ENCODE measurements around the gene SPHKAP. TPM values are rescaled to one million over a fixed set of nuclear protein-coding genes. Genes with fewer than 3 reads are reported as not detected.

SPHKAP gene
- total RNA-seq, 1 experiment from 2014 or later: 0.10 TPM

DNA sequence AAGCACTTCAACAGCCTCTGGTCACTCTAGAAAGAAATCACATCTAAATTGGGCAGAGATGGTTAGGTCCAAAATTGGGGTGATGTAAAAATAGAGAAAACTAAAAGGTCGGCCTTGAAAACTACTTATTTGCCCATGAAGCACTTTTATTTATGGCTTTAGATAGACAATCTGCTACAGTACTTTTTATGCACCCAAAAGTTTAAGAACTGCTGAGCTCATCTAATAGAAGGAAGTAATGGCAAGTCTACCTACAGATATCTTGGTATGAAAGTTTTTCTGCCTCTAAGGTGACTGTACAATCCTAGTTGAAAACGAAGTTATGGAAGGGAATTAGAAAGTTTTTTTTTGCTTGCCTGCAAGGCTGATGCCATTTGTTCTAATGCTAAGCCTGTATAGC lies 46.2 kb downstream of the SPHKAP start:
- DNase-seq: no peak
- H3K36me3 ChIP-seq (replicated peaks; ENCODE audit: control insufficient read depth, insufficient read depth, low read length): no peaks in the 10 kb centered on the region
- no peaks in the 10 kb centered on the region for H3K27me3 ChIP-seq (ENCODE audit: control insufficient read depth, insufficient read depth, low read length)
- H3K4me3 ChIP-seq (ENCODE audit: insufficient read depth, low read depth, low read length): no peak overlapping the region

DNA sequence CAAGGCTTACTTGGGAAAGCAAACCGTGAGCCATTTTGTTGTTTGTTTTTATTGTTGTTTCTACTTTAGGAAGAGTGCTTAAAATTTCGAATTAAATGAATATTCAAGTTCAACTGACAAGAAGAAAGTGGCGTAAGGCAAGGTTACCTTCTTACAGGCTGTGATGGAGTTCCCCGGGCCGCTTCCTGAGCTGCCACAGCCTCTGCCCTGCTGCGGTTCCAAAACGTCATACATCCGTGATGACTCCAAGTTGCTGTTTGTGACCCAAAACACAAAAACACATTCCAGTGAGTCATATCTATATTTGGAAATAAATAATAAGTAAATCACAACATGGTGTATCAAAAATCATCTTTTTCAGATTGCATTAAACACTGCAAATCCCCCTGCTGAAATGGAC lies 49.7 kb downstream of the SPHKAP start:
- no peak overlapping the region for H3K4me3 ChIP-seq (ENCODE audit: insufficient read depth, low read depth, low read length)
- H3K36me3 ChIP-seq (replicated peaks; ENCODE audit: control insufficient read depth, insufficient read depth, low read length): no peaks in the 10 kb centered on the region
- no peak for DNase-seq
- no peaks in the 10 kb centered on the region for H3K27me3 ChIP-seq (ENCODE audit: control insufficient read depth, insufficient read depth, low read length)

DNA sequence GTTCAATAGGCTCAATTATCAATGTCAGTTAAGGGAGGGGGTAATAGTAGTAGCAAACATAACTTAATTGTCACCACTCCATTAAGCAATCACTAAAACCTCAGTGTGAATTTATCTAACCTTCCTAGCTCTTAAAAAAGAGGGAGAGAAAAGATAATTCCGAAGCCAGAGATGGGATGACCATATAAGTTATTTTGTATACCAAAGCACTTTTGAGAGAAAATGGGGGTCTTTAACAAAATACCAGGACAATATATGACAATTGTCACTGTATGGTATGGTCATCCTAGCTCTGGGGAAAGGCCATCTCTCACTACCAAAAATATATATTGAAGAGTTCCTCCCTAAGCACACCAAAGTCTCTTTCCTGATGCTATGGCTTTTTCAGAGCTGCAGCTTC lies 55.1 kb downstream of the SPHKAP start:
- no peak for DNase-seq
- H3K36me3 ChIP-seq (replicated peaks; ENCODE audit: control insufficient read depth, insufficient read depth, low read length): no peaks in the 10 kb centered on the region
- no peaks in the 10 kb centered on the region for H3K27me3 ChIP-seq (ENCODE audit: control insufficient read depth, insufficient read depth, low read length)
- no peak overlapping the region for H3K4me3 ChIP-seq (ENCODE audit: insufficient read depth, low read depth, low read length)

DNA sequence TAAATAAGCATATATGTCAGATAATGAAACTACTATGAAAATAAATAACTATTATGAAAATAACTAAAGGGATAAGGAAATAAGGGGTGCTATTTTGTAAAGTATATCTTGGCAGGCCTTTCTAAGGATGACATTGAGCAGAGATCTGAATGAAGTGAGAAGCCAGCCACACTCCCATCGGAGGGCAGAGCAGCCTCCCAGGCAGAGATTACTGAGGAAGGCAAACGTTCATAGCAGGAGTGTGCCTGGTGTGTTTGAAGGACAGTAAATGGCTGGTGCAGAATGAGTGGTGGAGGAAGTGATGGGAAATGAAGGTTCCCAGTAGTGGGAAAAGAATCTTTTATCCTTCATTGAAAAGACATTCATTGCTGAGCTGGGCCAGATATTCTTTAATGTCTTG lies 62.5 kb downstream of the SPHKAP start:
- Histone ChIP-seq H3K27me3 (ENCODE audit: control insufficient read depth, insufficient read depth, low read length) (no peaks in the 10 kb centered on the region), H3K4me3 (ENCODE audit: insufficient read depth, low read depth, low read length) (no peak overlapping the region), H3K36me3 (replicated peaks; ENCODE audit: control insufficient read depth, insufficient read depth, low read length) (no peaks in the 10 kb centered on the region)
- DNase-seq: no peak

DNA sequence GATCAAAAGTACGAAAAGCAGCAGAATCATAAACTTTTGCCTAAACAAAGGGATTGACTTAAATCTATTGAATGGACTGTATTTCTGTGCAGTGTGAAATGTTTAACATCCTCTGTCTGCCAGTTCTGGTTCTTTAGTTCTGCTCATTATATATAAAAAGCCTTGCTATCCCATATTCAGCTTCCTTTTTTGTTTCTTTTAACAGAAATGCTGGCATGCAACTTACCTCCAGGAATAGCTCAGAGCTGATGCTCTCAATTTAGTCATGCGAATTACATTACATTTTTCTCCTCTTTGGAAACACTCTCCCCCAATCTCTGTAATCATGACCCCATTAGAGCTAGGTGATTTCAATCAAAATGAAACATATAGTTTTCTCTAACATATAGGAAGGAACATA lies 73.6 kb downstream of the SPHKAP start:
- H3K4me3 ChIP-seq (ENCODE audit: insufficient read depth, low read depth, low read length): no peak overlapping the region
- H3K36me3 ChIP-seq (replicated peaks; ENCODE audit: control insufficient read depth, insufficient read depth, low read length): no peaks in the 10 kb centered on the region
- DNase-seq: no peak
- H3K27me3 ChIP-seq (ENCODE audit: control insufficient read depth, insufficient read depth, low read length): no peaks in the 10 kb centered on the region

DNA sequence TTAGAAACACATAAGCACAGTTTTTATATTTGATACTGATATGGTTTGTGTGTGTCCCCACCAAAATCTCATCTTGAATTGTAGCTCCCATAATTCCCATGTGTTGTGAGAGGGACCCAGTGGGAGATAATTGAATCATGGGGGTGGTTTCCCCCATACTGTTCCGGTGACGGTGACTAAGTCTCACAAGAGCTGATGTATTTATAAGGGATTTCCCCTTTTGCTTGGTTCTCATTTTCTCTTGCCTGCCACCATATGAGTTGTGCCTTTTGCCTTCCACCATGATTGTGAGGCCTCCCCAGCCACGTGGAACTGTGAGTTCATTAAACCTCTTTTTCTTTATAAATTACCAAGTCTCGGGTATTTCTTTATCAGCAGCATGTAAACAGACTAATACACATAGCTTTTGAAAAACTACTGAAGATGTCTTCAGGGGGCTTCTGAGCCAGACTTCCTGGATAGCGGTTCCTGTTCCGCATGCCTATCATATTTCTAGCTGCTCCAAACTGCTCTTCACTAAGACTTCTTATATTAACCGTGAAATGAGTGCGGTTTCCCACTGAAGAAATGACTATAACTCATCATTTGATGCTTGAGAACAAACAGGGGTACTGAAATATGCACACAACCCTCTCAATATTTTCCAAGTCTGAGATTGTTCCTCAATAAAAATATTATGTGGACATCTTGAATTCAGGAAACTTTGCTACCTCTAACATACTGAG lies 75.8 kb downstream of the SPHKAP start:
- DNase-seq: no peak
- Histone ChIP-seq H3K36me3 (replicated peaks; ENCODE audit: control insufficient read depth, insufficient read depth, low read length) (no peaks in the 10 kb centered on the region), H3K27me3 (ENCODE audit: control insufficient read depth, insufficient read depth, low read length) (no peaks in the 10 kb centered on the region), H3K4me3 (ENCODE audit: insufficient read depth, low read depth, low read length) (no peak overlapping the region)

DNA sequence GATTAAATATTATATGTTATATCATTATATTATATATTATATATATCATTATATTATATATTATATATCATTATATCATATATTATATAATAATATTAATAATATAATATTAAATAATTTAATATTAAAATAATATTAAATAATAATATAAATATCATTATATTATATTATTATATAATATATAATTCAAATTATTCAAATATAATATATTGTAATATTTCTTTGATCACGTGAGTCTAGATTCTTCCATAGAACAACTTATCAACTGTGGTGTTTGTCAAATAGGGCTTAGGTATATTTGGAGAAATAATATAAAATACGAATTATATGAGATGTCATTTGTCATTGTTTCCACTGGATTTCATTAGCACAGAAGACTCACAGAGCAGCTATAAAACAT lies 77.3 kb downstream of the SPHKAP start:
- DNase-seq: no peak
- no peak overlapping the region for H3K4me3 ChIP-seq (ENCODE audit: insufficient read depth, low read depth, low read length)
- H3K36me3 ChIP-seq (replicated peaks; ENCODE audit: control insufficient read depth, insufficient read depth, low read length): no peaks in the 10 kb centered on the region
- no peaks in the 10 kb centered on the region for H3K27me3 ChIP-seq (ENCODE audit: control insufficient read depth, insufficient read depth, low read length)

DNA sequence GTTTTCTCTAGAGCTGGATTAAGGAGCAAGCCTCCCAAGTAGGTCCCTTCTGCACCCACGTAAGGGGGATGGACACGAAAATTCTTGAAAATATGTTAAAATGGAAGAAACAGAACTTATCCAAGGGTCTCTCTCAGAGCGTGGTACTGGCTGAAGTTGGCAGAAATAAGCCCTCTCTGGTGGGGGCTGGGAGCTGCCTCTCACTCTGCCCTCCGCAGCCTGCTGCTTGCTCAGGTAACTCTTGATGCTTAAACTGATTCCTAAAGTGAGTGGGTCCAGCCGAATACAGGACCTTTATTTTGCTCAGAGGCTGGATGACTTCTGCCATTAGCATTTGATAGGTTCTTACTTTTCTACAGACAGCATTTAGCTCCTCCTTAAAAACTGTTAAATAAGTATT lies 78.1 kb downstream of the SPHKAP start:
- DNase-seq: peak; percentile 2
- Histone ChIP-seq H3K4me3 (ENCODE audit: insufficient read depth, low read depth, low read length) (no peak overlapping the region), H3K36me3 (replicated peaks; ENCODE audit: control insufficient read depth, insufficient read depth, low read length) (no peaks in the 10 kb centered on the region), H3K27me3 (ENCODE audit: control insufficient read depth, insufficient read depth, low read length) (no peaks in the 10 kb centered on the region)

DNA sequence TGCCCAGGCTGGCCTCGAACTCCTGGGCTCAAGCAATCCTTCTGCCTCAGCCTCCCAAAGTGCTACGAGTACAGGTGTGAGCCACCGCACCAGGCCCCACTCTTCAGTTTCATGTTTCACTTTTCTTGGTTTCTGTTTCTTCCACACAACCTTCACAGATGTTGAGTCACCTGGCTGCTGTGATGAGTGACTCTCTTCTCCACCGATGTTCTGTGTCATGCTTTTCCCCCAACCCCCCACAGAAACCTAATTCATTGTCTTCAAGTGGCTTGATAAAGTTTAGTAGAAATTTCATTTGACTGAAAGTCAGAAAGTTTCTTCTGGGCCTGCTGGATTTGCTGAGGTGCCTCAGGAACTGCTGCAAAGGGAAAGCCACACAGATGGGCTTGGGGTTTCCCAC lies 78.5 kb downstream of the SPHKAP start:
- H3K4me3 ChIP-seq (ENCODE audit: insufficient read depth, low read depth, low read length): no peak overlapping the region
- H3K27me3 ChIP-seq (ENCODE audit: control insufficient read depth, insufficient read depth, low read length): no peaks in the 10 kb centered on the region
- no peak for DNase-seq
- H3K36me3 ChIP-seq (replicated peaks; ENCODE audit: control insufficient read depth, insufficient read depth, low read length): no peaks in the 10 kb centered on the region

DNA sequence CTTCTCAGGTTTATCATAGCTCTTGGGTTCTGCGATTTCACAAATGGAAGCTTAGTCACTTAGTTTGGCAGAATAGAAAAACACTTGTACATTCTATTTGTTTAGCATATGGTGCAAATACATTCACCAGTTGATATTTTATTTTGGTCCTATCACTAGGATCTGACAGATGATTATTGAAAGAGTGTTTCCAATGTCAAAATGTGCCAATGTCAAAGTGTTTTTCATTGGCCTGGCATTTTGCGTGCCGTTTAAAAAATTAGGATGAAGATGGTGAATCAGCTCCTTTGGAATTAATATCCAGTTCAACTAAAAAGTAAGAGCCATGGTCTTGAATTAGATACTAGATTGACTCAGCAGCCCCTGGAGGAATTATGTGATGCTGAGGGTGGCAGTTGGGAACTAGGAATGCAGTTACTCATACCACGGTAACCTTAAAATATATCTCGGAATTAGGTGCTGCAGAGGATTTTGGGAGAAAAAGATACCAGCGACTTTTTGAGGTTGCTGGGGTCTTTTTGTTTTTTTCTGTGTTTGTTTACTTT lies 87.0 kb downstream of the SPHKAP start:
- Histone ChIP-seq H3K4me3 (ENCODE audit: insufficient read depth, low read depth, low read length) (no peak overlapping the region), H3K27me3 (ENCODE audit: control insufficient read depth, insufficient read depth, low read length) (no peaks in the 10 kb centered on the region), H3K36me3 (replicated peaks; ENCODE audit: control insufficient read depth, insufficient read depth, low read length) (no peaks in the 10 kb centered on the region)
- no peak for DNase-seq

DNA sequence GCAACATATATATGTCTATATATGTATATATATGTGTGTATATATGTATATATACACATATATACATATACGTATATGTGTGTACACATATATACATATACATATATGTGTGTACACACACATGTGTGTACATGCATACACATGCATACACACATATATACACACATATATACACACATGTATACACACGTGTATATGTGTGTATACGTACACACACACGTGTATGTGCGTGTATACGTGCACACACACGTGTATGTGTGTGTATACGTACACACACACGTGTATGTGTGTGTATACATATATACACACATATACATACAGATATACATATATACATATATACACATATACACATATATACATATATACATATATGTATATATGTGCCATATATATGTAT lies 89.4 kb downstream of the SPHKAP start:
- DNase-seq: no peak
- Histone ChIP-seq H3K36me3 (replicated peaks; ENCODE audit: control insufficient read depth, insufficient read depth, low read length) (no peaks in the 10 kb centered on the region), H3K4me3 (ENCODE audit: insufficient read depth, low read depth, low read length) (no peak overlapping the region), H3K27me3 (ENCODE audit: control insufficient read depth, insufficient read depth, low read length) (no peaks in the 10 kb centered on the region)

DNA sequence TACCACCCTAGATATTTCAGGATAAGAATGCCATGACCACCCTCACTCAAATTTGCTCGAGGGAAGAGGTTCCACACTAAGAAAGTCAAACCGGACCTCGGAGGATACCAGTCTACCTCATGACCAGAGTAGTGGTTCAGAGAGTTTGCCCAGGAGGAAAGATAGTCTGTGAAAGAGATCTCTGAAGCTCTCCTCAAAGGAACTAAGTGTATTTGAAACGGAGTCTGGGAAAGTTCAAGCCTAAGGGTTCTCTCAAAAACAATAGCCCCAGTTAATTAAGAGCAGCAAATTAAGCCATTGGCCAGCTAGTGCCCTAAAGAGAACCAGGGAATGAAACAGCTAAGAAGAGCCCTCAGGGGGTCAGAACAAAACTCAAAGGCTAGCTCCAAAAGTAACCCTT lies 94.9 kb downstream of the SPHKAP start:
- H3K36me3 ChIP-seq (replicated peaks; ENCODE audit: control insufficient read depth, insufficient read depth, low read length): no peaks in the 10 kb centered on the region
- no peak overlapping the region for H3K4me3 ChIP-seq (ENCODE audit: insufficient read depth, low read depth, low read length)
- H3K27me3 ChIP-seq (ENCODE audit: control insufficient read depth, insufficient read depth, low read length): no peaks in the 10 kb centered on the region
- no peak for DNase-seq

DNA sequence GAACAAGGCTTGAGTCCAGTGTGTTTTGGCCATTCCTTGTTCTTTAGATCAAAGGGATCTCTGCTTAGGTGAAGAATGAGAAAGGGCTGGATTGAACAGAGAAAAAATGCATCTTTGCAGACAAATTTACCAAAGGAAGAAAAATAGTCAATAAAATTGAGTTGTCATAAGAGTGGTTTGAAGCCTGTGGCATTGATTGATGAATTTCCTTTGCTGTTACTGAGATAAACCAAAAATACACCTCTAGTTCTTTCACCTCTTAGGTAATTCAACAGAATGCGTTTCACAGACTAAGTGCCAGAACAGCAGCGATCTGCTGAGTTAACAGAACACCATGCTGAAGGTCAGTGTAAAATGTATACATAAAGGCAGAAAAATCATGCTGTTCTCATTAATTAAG lies 96.8 kb downstream of the SPHKAP start:
- Histone ChIP-seq H3K27me3 (ENCODE audit: control insufficient read depth, insufficient read depth, low read length) (no peaks in the 10 kb centered on the region), H3K36me3 (replicated peaks; ENCODE audit: control insufficient read depth, insufficient read depth, low read length) (no peaks in the 10 kb centered on the region), H3K4me3 (ENCODE audit: insufficient read depth, low read depth, low read length) (no peak overlapping the region)
- DNase-seq: no peak

DNA sequence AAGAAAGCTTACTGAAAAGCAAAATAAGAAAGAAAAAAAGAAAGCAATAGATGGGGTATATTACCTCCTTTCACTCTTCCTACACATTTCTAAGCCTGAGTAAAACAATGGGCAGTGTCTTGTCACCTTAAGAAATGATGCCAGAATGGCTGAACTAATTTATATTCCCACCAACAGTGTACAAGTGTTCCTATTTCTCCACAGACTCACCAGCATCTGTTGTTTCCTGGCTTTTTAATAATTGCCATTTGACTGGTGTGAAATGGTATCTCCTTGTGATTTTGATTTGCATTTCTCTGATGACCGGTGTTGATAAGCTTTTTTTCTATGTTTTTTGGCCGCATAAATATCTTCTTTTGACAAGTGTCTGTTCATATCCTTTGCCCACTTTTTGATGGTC lies 98.4 kb downstream of the SPHKAP start:
- Histone ChIP-seq H3K36me3 (replicated peaks; ENCODE audit: control insufficient read depth, insufficient read depth, low read length) (no peaks in the 10 kb centered on the region), H3K27me3 (ENCODE audit: control insufficient read depth, insufficient read depth, low read length) (no peaks in the 10 kb centered on the region), H3K4me3 (ENCODE audit: insufficient read depth, low read depth, low read length) (no peak overlapping the region)
- no peak for DNase-seq

DNA sequence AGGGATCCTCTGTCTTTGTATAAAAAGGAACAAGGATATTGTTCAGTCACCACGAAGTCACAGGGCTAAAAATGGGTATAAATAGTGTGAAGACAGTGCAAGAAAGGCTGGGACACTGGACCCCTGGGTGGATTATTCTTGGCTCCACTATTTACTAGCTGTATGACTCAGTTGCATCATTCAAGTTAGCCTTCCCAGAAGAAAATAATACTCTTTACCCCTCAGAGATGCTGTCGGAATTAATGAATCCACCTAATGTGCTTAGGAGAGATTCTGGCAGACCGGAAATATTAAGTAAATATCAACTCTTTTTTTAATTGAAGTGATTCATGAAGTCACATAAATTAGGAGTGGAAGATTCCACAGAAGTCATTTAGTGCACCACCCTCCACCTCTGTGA lies 98.9 kb downstream of the SPHKAP start:
- Histone ChIP-seq H3K36me3 (replicated peaks; ENCODE audit: control insufficient read depth, insufficient read depth, low read length) (no peaks in the 10 kb centered on the region), H3K4me3 (ENCODE audit: insufficient read depth, low read depth, low read length) (no peak overlapping the region), H3K27me3 (ENCODE audit: control insufficient read depth, insufficient read depth, low read length) (no peaks in the 10 kb centered on the region)
- no peak for DNase-seq

DNA sequence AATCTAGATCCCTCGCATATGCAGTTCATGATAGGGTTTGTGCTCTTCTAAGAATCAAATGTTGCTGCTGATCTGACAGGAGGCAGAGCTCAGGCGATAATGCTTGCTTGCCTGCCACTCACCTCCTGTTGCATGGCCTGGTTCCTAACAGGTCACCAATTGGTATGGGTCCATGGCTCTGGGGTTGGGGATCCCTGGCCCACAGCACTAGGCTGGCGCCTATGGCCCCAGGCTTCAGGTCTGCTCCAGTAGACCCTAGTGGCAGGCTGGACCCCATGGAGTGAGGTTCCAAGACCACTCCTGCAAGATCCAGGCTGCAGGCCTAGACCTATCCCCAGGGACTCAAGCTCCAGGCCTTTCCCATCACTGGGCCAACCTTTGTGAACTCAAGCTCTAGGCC lies 102.3 kb downstream of the SPHKAP start:
- H3K4me3 ChIP-seq (ENCODE audit: insufficient read depth, low read depth, low read length): no peak overlapping the region
- no peak for DNase-seq
- no peaks in the 10 kb centered on the region for H3K27me3 ChIP-seq (ENCODE audit: control insufficient read depth, insufficient read depth, low read length)
- no peaks in the 10 kb centered on the region for H3K36me3 ChIP-seq (replicated peaks; ENCODE audit: control insufficient read depth, insufficient read depth, low read length)

Data from H7 (cell line).